ENCODE measurements around the gene SSUH2.

GRCh38 chr3:8658306-8659212 lies 14.0 kb upstream of the SSUH2 start:
- no peak for TF ChIP-seq POLR2AphosphoS5 (IDR thresholded peaks at IDR 0.05)
- TF ChIP-seq POLR2A (IDR thresholded peaks at IDR 0.05) = no peak

Data from suprapubic skin (tissue), 4 donors.